ENCODE results near the gene RHBDD1.

The RHBDD1 gene

DNA sequence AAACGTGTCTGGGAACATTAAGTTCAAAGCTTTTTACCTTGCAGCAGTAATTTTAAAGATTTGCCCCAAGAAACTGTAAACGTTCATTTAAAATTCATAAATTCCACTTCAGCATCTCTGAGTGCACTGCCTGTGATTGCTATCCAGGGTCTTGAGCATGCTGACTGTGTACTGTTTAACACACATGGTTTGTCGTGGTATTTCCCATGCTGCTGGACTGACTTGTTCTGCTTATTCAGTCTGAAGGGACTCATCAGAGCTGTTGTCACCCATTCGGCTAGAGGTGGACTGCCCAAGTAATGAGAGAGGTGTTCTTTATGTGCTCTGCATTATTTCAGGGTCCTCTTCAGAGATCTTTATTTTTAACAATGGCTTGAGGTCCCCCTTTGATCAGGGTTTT lies 53.1 kb downstream of the RHBDD1 start:
- peak; percentile 57 for DNase-seq

GRCh38 chr2:226890286-226890685 lies 54.4 kb downstream of the RHBDD1 start:
- no peak for DNase-seq

DNA sequence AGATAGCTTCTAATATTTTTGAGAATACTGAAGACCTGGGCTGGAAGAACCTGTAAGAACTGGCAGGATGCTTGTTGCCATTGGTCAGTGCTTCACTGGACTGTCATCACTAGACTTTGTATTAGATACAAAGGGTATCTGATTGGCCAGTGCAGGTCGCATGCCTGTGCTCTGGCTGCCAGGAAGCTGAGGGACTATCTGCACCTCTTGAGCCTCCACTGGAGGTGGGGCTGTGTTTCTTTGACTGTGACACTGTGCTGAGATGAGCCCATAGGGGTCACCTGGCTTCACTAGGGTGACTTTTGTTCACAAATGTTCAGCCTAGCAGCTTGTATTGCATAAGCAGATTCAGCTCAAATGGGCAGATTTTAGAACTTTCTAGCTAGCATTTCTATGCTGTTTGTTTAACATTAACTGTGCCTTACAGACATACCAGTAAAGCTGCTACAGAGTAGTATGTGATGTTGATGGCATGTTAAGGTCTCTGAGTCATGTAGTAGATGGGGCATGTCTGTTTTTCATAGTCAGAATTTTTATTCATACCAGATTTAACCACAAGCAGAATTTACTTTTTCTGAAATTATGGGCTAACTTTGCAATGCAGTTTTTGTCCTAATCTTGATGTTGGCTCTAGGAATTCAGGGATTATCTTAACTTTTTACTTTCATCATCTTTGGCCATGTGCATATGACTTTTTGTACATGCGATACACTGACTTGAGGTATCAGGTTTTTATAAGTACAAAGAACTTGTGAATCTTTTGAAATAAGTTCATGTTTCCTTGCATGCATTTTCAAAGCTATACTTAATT lies 56.1 kb downstream of the RHBDD1 start:
- no peak for DNase-seq

- no peak for DNase-seq
Measured at GRCh38 chr2:226892729-226893128, 56.9 kb downstream of the RHBDD1 start.

- DNase-seq = no peak
Measured at GRCh38 chr2:226893216-226893615, 57.4 kb downstream of the RHBDD1 start.

DNA sequence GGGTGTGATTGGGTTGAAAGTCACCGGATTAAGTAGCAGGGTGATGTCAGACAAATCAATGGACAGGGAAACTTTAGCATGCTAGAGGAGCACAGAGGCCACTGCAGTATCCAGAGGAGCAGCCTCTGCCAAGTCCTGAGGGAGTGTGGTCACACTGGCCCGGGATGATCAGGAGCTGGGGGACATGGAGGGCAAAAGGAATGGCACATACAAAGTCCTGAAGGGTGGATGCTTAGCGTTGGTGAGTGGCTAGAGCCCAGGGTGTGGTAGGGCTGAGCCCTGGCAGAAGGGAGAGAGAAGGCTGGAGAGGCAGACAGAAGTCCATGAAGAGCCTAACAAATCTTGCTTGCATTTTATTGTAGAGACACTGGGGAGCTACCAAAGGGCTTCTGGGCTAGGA lies 58.9 kb downstream of the RHBDD1 start:
- DNase-seq = no peak

DNA sequence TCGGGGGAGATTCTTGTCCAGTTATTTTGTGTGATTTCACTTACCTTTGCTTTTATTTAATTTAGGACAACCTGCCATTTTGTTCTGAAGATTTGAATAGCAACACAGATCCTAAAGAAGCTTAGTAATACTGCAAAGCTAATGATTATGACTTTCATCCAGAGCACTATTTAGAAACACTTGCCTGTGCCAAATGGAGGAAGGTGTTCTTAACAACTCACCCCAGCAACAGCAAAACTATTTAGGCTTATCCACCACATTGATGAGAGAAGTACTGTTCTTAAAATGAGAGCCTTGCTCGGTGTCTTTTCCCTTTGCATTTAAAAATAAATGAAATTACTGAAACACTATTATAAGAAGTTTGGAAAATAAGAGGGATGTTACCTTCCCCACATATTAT lies 59.7 kb downstream of the RHBDD1 start:
- DNase-seq = no peak

- DNase-seq = no peak
Measured at GRCh38 chr2:226898121-226898520, 62.3 kb downstream of the RHBDD1 start.

GRCh38 chr2:226898897-226899296 lies 63.0 kb downstream of the RHBDD1 start:
- no peak for DNase-seq

- DNase-seq = no peak
Measured at GRCh38 chr2:226902041-226902966, 66.5 kb downstream of the RHBDD1 start.

DNA sequence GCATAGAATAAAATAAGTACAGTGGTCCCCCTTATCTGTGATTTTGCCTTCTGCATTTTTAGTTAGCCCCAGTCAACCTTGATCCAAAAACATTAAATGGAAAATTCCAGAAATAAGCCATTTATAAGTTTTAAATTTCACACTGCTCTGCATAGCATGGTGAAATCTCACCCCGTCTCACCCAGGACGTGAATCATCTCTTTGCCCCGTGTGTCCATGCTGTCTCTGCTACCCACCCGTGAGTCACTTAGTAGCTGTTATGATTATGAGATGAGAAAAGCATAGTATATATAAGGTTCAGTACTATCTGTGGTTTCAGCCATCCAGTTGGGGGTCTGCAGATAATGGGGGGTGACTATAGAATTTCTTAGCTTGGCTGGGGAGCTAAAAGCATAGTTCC lies 67.3 kb downstream of the RHBDD1 start:
- DNase-seq = no peak

- no peak for DNase-seq
Measured at GRCh38 chr2:226904592-226904991, 68.7 kb downstream of the RHBDD1 start.

- no peak for DNase-seq
Measured at GRCh38 chr2:226905718-226906117, 69.9 kb downstream of the RHBDD1 start.

DNA sequence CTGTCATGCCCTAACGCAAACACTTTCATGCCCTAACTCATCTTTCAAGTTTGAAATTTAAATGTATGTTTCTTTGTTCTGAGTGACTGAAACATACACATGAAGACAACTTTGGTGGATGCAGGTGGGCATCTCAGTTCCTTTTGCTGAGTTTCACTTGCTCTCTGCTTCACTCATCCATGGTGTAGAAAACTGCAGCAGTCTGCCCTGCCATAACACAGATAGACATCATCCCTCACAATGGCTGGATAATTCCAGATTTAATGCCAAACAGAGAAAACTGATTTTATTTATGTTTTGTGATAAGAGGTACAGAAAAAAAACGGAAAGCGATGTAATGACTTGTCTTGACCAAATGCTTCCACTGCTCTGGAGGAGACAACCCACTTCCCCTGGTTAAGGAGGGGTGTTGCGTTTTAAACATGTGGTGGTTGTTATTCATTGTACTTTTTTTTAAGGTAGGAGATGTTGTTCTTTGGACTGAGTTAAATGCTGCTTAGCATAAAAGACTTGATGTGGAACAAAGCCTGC lies 70.4 kb downstream of the RHBDD1 start:
- DNase-seq = no peak

GRCh38 chr2:226909126-226909525 lies 73.3 kb downstream of the RHBDD1 start:
- DNase-seq = no peak

GRCh38 chr2:226909836-226910235 lies 74.0 kb downstream of the RHBDD1 start:
- no peak for DNase-seq

DNA sequence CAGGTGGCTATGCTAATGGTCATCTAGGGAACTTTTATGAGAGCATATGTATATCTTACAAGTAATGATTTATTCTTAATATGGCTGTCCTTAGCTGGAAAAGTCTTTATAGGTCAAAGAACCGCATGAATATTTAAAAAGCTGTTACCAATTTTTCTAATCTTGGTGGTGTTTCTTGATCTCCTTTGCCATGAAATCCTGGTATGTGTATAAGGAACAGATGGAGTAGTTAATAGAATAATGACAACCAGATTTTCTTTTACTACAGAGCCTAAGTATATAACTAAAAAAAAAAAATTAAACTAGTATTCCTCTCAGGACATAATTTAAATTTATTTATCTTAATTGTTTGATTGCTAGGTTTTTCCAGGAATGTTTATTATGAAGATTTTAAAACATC lies 74.5 kb downstream of the RHBDD1 start:
- DNase-seq = no peak

DNA sequence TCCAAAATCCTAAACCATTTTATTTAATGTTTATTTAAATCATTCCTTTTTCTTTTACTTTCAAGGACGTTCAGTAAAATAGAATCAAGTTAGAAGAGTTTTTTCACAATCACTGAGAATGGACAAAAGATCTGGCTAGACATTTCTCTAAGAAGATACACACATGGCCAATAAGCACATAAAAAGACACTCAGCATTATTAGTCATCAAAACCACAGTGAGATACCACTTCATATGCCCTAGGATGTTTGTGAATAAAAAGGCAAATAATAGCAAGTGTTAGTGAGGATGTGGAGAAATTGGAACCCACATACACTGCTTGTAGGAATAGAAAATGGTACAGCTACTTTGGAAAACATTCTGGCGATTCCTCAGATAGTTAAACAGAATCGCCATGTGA lies 76.1 kb downstream of the RHBDD1 start:
- no peak for DNase-seq

DNA sequence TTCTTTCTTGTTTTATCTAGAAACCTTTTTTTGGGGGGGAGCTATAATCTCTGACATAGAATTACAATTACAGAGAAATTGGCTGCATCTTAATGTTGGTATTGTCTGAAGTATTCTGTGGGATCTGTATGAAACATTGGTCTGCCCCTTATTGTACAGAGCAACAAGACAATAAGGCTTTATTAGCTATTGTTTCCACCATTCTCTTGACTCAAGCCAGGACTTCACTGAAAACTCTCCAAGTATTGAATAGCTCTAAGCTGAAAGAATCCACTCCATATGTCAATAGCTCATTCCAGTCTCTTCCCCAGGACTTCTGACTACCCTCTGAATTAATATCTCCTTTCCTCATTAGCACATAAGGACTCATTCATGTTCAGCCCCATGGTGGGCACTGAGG lies 77.8 kb downstream of the RHBDD1 start:
- no peak for DNase-seq

DNA sequence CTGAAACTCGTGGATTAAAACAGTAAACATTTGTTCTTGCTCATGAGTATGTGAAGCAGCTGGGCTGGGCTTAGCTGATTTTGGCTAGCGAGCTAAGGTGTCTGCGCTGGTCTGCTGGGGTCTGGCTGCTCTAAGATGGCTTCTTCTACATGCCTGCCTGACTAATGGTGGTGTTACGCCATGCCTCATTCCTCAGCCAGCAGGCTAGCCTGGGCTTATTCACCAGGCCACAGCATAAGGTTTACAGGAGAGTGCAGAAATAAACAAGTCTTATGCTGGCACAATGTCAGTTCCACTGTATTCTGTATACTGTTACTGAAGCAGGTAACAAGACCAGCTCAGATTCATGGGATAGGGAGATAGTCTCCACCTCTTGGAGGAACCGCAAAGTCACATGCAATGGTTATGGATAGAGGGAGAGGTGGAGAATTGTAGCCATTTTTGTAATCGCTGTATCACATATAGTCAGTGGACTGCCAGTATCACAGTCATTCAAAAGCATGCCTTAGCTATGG lies 80.0 kb downstream of the RHBDD1 start:
- DNase-seq = no peak

DNA sequence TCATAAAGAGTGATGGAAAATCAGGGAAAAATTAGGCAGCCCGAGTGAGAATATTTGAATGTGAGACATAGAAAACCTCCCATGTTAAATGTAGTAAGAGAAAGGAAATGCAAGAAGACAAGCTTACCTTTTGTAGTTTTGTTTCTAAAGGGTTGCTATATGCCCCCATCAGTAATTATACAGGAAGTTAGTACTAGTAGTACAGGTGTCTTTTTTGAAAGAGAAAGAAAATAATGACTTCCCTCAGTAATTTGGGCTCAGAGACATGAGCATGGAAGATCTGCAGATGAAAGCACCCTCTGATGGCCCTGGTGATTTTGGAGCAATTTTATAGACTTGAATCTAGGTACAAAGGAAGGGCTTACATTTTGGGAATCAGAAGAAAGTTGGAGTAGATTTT lies 80.8 kb downstream of the RHBDD1 start:
- no peak for DNase-seq

DNA sequence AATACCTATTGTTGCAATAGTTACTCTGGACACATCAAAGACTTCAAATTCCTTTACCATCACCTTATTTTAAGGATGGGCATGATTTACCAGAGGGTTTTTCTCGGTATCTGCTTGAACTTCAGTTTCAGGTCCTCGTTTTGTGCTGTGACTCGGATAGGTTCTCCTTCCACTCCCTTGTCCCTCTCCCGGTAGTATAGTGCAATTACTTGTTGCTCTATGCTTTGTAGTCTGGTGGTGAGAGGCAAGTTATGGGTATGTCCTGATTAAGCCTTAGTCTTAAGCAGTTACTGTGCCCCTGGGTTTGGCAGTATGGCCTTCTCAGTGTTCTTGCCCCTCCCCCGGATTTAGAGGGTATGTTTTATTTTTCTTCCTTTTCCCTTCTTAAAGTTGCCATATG lies 96.6 kb downstream of the RHBDD1 start:
- no peak for DNase-seq

DNA sequence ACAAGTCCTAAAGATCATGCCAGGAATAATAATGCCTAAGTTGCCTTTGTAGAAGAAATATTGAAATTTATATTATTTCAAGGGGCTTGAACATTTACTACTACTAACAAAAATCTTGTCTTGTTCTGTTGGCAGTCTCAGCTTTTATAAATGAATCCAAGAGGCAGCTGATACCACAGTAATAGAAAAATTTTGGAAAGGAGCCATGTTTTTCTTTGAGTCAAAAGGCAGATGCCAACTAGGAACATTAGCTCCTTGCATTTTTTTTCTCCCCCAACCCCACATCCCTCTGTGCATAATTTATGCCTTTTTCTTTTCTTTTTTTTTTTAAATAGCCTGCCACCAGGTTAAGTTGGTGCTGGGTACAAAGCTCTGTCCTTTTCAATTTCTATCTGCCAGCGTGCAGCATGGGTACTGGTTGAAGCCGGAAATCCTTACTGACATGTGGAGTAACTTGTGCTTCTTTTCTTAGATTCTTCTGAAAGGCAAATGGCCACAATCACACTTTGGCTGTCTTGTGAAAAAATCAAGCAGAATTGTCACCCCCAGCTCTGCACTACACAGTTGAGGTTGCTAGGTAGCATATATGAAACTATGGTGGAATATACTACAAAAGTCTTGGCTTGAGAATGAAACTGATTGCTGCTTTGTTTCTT lies 98.8 kb downstream of the RHBDD1 start:
- DNase-seq = no peak
